GM19099 (cell line): ENCODE results near the gene KIF12.

Source experiments
- POLR2A ChIP-seq: IDR thresholded peaks from 3 replicates; pipeline ENCODE4 v1.6.1; 2011; ENCODE audit warnings: low read depth; ENCODE audit not compliant: insufficient read length; ENCODE audit errors: extremely low read depth

Gene KIF12

GRCh38 chr9:114125476-114126013, 26.5 kb upstream of the KIF12 start:
- TF ChIP-seq POLR2A: no peak

DNA sequence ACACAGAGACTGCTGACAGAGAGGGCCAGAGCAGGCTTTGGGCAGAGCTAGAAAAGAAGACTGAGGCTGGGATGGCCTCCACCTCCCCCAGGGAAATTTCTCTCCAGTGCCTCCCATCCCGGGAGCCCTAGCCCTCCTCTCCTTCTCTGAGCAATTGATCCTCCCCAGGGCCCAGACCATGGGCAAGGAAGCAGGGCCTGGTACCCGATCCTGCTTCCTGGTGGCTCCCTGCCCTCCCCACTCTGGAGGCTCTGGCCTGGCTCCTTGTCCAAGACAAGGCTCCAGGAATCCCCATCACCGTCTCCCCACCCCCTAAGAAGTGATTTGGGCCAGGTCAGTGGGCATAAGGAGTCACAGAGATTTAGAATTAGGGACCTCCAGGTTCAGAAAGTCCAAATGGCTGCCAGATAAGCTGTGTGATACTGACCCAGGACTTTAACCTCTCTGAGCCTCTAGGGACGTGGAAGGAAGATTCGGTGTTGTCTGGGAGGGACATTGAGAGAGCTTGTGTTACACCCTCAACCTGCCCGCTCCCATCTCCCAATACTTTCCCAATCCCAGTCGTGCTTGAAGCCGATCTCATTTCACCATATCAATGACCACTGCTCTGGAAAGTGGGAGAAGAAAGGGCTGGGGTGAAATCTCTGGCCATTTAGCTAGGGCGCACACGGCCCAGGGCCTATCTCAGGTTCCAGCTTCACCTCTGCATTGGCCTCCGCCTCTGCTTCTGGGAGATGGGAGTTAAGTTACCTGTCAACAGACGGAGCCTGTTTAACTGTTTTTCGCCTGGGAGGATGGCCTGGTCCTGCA, 25.8 kb upstream of the KIF12 start:
- no peak for TF ChIP-seq POLR2A

DNA sequence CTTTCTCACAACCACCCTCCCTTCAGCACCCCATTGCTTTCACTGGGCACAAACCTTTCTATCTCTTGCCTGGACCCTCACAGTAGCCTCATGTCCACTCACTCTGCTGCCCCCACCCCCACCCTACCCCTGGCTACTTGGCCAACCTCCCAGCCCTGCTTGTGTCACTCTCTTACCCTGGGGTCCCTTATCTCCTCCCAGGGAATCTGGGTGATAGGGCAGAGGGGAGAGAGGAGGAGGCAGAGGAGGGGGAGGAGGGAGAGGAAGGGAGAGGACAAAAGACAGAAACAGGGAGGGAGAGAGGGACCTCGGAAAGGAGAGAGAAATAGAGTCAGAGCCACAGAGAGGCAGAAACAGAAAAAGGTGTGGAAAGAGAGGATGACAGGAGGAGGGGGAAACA, 25.0 kb upstream of the KIF12 start:
- no peak for TF ChIP-seq POLR2A

DNA sequence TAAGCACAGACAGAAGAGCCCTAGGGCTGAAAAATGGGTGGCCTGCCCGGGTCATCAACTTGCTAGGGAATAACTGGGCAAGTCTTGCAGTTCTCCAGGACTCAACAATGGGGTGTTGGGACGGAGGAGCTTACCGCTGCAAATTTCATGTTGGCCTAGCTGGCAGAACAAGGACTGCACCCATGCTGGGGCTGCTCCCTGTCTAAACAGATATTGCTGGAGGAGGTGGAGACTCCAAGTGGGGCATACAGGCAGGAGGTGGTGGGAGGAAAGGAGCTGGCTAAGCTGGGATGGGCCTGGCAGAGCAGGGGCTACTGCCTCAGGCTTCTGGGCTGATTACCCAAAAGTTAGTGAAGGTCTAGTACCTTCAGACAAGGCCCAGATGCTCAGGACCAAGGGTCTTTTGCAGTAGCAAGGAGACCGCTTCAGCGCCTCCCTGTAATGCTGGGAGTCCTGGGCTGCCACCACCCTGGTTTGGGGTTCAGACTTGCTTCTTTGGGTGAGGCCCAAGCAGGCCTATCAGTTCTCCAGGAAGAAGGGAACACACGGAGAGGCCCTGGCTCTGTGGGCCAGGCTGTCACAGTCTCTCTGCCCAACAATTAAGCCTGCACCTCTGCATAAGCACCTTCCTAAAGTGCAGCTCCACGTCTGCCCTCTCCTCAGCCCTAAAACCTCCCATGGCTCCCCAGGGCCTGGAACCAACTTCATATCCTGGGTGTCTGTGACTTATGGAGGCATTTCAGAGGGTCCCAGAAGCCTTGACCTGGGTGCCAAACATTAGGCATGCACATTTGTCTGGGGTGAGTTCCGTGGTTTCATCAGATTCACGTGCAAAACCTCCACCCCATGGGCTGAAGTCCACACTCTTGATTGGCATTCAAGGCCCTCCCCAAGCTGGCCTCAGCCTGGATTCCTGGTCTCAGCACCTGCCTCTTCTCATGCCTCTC, 24.2 kb upstream of the KIF12 start:
- TF ChIP-seq POLR2A: no peak

DNA sequence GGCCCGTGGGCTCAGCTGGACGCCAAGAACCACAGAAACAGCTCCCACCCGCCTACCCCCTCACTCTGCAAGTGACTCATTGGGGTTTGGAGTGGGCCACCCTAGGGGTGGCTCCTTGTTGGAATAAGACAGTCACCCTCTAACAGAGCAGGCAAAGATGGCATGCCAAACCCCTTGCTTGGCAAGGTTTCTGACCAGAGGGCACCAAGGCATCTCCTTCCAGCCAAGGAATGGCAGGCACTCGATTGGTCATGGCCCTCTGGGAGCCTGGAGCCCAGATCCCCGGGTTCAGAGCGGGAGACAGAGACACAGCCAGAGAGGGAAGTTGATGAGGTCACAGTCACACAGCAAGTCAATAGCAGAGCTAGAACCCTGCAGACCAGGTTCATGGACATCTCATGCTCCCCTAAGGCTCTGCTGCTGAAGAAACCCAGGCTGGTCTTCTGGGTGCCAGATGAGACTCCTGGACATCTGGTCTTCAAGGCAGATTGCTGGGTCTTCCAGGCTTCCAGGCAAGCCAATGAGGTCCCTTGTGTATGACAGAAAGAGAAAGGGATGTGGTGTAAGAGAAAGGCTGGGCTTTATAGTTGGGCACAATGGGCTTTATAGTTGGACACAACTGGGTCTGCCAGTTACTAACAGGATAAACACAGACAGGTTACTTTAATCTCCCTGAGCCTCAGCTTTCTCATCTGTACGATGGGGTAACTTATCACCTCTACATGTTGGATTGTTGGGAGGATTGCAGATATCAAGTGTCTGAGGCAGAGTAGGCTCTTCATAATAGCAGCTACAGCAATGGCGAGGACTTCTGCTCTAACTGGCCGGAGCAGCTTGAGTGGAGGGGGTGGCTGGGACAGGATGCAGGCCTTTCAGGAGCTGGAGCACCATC, 23.3 kb upstream of the KIF12 start:
- no peak for TF ChIP-seq POLR2A

DNA sequence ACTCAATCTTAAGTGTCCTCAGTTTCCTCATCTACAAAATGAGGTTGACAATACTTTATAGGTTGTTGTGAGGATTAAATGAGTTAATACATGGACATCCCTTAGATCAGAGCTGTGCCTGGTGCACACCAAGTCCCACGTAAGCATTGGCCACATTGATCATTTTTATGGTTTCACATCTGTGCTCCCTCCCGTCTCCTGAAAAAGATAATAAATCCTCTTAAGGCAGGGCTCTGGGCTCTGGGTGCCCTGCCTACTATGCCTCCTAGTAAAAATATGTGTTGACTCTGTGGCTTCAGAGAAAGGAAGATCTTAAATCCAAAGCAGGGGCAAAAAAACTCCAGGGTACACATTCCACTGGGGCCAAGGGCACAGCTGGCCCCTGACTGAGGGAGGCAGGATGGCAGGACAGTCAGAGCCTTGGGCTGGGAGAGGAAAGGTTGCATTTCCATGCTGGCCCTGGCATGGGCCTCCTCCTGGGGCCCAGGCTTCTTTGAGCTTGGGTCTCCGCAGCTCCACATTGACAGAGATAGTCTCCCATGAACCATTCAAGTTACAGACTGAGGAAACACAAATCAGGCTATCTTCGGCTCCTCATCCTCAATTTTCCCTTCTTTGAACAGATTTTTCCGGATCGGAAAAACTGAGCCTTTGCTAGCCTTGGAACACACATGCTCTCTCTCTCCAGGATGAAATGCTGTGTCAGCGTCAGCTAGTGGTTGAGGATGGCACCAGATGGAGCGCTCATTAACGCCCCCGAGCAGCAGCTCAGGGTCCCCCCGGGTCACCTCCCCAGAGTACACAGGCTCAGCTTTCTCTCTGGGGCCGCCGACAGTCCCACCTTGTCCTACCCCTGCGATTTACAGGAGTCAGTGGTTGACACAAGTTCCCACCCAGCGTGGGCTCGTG, 22.4 kb upstream of the KIF12 start:
- TF ChIP-seq POLR2A: no peak

DNA sequence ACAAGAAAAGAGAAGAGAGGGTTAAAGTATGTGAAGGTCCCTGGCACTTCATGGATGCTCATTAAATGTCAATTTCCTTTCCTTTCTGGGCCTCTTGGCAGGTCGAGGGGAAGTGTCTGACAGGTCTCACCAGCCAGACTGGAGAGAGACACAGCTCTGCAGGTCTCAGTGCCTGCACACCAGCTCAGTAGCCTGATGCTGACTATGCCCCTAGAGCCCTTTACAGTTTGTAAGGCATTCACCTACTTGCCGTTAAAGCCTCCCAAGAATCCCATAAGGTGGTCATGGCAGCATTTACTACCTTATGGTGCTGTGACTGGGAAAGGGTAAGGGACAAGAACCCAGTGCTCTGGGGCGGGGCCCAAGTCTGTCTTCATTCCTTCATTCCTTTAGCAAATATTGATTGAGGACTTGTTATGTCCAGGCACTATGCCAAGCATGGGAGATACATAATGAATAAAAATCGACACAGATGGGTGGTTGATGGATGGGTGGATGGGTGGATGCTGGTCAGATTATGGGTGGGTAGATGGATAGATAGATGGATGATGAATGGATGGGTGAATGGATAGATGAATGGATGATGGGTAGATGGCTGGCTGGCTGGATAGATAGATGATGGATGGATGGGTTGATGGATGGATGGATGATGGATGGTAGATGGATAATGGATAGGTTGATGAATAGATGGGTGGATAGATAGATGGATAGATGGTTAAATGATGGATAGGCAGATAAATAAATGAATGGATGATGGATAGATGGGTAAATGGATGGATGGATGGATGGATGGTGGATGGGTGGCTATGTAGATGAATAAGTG, 21.3 kb upstream of the KIF12 start:
- no peak for TF ChIP-seq POLR2A

DNA sequence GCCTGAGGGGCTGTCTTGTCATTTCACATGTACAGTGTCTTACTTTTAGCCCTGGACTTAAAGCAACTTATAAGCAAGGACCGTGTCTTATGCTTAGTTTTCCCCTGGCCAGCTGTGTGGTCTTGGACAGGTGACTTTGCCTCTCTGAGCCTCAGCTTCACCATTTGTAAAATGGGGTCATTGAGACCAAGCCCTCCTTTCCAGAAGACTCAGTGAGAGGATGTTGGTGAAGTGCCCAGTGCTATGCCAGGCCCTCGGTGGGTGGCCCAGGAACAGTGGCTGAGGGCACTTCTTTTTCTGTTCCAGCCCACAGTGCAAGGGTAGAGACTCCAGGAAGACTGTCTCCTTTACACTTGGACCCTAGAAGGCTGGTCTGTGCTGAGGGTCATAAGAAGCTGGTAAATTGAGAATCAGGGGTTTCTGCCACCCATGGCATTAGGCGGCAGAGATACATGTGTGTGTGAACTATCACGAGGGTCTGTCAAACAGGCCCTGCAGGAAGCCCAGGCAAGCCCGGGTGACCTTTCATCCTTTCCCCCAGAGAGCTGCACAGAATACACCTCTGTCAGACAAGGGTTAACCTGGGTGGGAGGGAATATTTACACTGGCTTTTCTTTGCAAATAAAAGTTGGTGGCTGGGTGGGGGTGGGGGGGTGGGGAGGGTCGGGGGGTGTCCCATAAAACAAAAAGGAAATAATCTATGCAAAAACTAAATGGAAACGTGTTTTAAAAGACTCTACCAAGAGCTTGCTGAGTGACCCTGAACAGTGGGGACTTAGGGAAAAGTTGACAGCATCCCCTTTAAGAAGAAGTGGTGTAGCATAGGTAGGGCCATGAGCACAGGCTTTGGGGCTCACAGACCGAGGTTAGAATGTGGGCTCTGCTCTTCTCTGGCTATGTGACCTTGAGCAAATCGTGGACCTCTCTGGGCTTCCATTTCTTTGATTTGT, 20.4 kb upstream of the KIF12 start:
- TF ChIP-seq POLR2A: no peak

DNA sequence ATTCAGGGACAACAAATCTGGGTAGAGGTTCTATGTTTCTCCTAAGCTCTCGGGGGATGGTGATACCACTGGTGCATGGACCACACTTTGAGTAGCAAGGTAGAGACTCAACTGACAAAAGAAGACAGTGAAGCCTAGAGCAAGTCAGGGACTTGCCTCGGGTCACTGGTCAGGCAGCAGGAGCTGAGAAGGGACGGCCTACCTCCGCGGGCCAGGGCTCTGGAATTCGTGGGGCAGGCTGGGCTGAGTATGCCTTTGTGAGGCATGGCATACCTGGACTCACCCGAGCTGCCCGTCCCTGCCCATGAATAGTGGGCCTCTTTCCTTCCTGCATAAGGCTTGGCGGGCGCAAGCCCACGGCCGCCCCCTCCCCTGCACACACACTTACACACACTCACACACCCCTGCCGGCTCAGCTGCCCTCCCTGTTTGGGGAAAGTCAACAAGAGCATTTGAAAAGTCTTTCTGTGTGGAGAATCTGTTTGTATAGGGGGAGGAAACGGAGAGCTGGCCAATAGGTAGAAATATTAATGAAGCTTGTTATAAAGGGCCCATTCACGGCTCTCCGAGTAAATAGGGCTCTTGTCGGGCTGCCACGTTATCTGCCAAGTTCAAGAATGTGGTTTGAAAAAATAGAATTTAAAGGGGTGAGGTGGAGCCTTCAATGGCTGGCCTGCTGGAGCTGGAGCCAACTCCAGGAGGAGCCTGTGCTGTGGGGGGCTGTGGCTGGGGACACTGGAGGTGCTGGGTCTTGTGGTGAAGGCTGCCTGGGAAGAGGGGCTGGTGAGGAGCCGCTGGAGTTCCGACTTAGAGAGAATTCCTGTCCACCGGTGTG, 19.1 kb upstream of the KIF12 start:
- TF ChIP-seq POLR2A: no peak

- no peak for TF ChIP-seq POLR2A
Observed at GRCh38 chr9:114117614-114117995, 18.5 kb upstream of the KIF12 start.

GRCh38 chr9:114116126-114116747, 17.1 kb upstream of the KIF12 start:
- no peak for TF ChIP-seq POLR2A

- no peak for TF ChIP-seq POLR2A
Observed at GRCh38 chr9:114115654-114116125, 16.6 kb upstream of the KIF12 start.
